RPMI8226 (cell line): ENCODE results near the gene PIK3C2A.
"Not testable (repeated sequence)": the region's sequence is repeated elsewhere in the genome, so short reads cannot be mapped to it uniquely, and the experiment has no call there.

Experiments
- DNase-seq: peaks from one replicate; pipeline ENCODE4 v3.0.0-alpha.2; 2015

Gene PIK3C2A

GRCh38 chr11:17207317-17208256, at the start of gene PIK3C2A:
Gene PIK3C2A, minus strand, starts transcription at chr11:17207986. Its CDS starts 38,245 bp downstream, at chr11:17169741.
- peak; percentile 93 for DNase-seq

- no peak for DNase-seq
These were observed 49.4 kb upstream of the PIK3C2A start for GRCh38 chr11:17257196-17257595.

- no peak for DNase-seq
These were observed 48.7 kb upstream of the PIK3C2A start for GRCh38 chr11:17256512-17256911.

GRCh38 chr11:17252704-17253103, 44.9 kb upstream of the PIK3C2A start:
- DNase-seq, result no peak

GRCh38 chr11:17250561-17251350, 43.0 kb upstream of the PIK3C2A start:
- DNase-seq, result no peak

GRCh38 chr11:17244046-17244445, 36.3 kb upstream of the PIK3C2A start:
- no peak for DNase-seq

- DNase-seq, result not testable (repeated sequence)
These were observed 35.2 kb upstream of the PIK3C2A start for GRCh38 chr11:17242954-17243353.

- no peak for DNase-seq
These were observed 33.0 kb upstream of the PIK3C2A start for GRCh38 chr11:17240780-17241179.

GRCh38 chr11:17239927-17240326, 32.1 kb upstream of the PIK3C2A start:
- DNase-seq, result not testable (repeated sequence)

- no peak for DNase-seq
These were observed 30.6 kb upstream of the PIK3C2A start for GRCh38 chr11:17238377-17238776.

GRCh38 chr11:17233101-17233500, 25.3 kb upstream of the PIK3C2A start:
- no peak for DNase-seq

GRCh38 chr11:17230867-17231851, 23.4 kb upstream of the PIK3C2A start:
- peak; percentile 72 for DNase-seq

- no peak for DNase-seq
These were observed 21.8 kb upstream of the PIK3C2A start for GRCh38 chr11:17229481-17230152.

- not testable (repeated sequence) for DNase-seq
These were observed 20.6 kb upstream of the PIK3C2A start for GRCh38 chr11:17228186-17228925.

GRCh38 chr11:17224727-17225126, 16.9 kb upstream of the PIK3C2A start:
- DNase-seq, result no peak

- no peak for DNase-seq
These were observed 14.2 kb upstream of the PIK3C2A start for GRCh38 chr11:17221968-17222367.

- DNase-seq, result no peak
These were observed 11.2 kb upstream of the PIK3C2A start for GRCh38 chr11:17219016-17219415.

GRCh38 chr11:17218403-17218802, 10.6 kb upstream of the PIK3C2A start:
- no peak for DNase-seq

- no peak for DNase-seq
These were observed 9.6 kb upstream of the PIK3C2A start for GRCh38 chr11:17217401-17217800.

- no peak for DNase-seq
These were observed 6.6 kb upstream of the PIK3C2A start for GRCh38 chr11:17214338-17214737.

- no peak for DNase-seq
These were observed 3.5 kb upstream of the PIK3C2A start for GRCh38 chr11:17211286-17211685.
